Colonic mucosa (tissue), 4 donors: Measurements from ENCODE around the gene TMEM121B. TPM values are rescaled to one million over a fixed set of nuclear protein-coding genes. Genes with fewer than 3 reads are reported as not detected.

Experiments
- DNase-seq: peaks from one replicate; pipeline ENCODE4 v3.0.0-alpha.2; 2020
- H3K27ac ChIP-seq: fragments of 200-600 bp; one replicate; pipeline ENCODE4 v1.8.0; 2021
- H3K27me3 ChIP-seq: fragments of 200-600 bp; one replicate; pipeline ENCODE4 v1.8.0; 2021
- H3K36me3 ChIP-seq: fragments of 200-600 bp; one replicate; pipeline ENCODE4 v1.8.0; 2021
- H3K4me1 ChIP-seq: fragments of 200-600 bp; one replicate; pipeline ENCODE4 v1.8.0; 2021; ENCODE audit warnings: mild to moderate bottlenecking
- H3K4me3 ChIP-seq: fragments of 200-600 bp; one replicate; pipeline ENCODE4 v1.8.0; 2021
- H3K9ac ChIP-seq, 2 donors: one replicate each; pipeline ENCODE4 v1.7.0; 2013; ENCODE audit warnings: control low read depth in 2 of 2, low read depth in 2 of 2, low read length in 2 of 2
- H3K9me3 ChIP-seq: fragments of 200-600 bp; one replicate; pipeline ENCODE4 v1.8.0; 2021
- intact Hi-C: fragments of 100-400 bp; cut with DNase I; formaldehyde crosslinking; loops from one replicate; pipeline ENCODE4 v1.14.1; 2022
- total RNA-seq, 2 donors: library from RNA; stranded (reverse); fragmentation: NEBNext Ultra II Directional in 1 of 2; extraction: Animal tissue kit (Norgen Biotek cat#: 25700) in 1 of 2; gene quantifications; one replicate each; pipeline ENCODE4 v1.2.1, GENCODE V29; 2021
- TF ChIP-seq, protein P1 (sequence below): fragments of 200-600 bp; IDR thresholded peaks from one replicate; pipeline ENCODE4 v1.8.0; 2022; ENCODE audit warnings: antibody characterized with exemption, mild to moderate bottlenecking
- donor health status: healthy.
- donor health status: DM: no; HTN: no; CAD: no.
- donor health status: DM: no; HTN: no; CAD: no.

The TMEM121B gene
- total RNA-seq, 2 donors from 2014 or later = 0.12 to 0.64 TPM

DNA sequence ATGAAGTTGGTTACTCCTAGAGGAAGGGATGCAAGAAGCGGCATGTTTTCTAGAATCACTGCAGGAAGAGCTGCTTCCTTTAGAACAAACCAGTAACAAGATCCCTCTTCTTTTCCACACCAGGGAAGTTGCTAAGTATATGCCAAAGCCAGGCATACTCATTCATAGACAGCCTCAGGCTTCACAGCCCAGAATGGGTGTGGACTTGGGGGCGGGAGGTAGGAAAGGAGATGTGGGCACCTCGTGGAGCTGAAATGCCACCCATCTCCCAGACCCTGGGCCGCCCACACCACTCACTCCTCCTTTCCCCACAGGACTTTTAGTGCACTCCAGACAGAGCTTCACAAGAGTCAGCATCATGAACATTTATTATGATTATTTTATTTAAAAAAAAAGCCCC lies 16.0 kb upstream of the TMEM121B start:
- intact Hi-C loops = no loop called here

DNA sequence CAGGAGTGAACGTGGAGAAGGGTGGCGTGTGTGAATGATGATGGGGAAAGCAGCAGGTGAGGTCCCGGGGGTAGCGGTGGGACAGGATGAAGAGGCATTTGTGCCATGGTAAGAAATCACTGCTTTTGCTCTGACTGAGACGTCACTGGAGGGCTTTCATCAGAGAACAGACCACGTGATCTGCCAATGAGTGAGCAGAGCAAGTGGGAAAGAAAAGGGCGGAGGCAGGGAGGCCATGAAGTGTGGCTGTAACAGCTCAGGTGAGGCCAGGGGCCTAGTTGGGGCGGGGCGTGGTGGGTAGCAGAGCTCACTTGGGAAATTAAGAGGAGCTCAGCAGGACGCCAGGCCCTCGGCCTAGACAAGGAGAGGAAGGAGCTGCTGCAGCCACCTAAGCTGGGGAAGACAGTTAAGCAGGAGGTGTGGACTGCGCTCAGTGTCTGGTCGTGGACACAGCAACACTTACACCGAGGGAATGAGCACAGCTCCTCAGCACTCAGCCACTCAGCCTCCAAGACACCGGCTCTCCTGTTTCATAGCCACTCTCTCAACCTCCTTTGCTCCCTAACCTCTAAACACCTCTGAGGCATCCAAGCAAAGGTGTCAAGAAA lies 14.1 kb upstream of the TMEM121B start:
- no peak for DNase-seq
- Histone ChIP-seq H3K4me3 (no peak overlapping the region), H3K27ac (no peak overlapping the region), H3K36me3 (no peaks in the 10 kb centered on the region), H3K9ac (no peak overlapping the region), H3K27me3 (no peaks in the 10 kb centered on the region), H3K4me1 (no peaks in the 10 kb centered on the region), H3K9me3 (no peaks in the 10 kb centered on the region)
- TF ChIP-seq, protein P1, sequence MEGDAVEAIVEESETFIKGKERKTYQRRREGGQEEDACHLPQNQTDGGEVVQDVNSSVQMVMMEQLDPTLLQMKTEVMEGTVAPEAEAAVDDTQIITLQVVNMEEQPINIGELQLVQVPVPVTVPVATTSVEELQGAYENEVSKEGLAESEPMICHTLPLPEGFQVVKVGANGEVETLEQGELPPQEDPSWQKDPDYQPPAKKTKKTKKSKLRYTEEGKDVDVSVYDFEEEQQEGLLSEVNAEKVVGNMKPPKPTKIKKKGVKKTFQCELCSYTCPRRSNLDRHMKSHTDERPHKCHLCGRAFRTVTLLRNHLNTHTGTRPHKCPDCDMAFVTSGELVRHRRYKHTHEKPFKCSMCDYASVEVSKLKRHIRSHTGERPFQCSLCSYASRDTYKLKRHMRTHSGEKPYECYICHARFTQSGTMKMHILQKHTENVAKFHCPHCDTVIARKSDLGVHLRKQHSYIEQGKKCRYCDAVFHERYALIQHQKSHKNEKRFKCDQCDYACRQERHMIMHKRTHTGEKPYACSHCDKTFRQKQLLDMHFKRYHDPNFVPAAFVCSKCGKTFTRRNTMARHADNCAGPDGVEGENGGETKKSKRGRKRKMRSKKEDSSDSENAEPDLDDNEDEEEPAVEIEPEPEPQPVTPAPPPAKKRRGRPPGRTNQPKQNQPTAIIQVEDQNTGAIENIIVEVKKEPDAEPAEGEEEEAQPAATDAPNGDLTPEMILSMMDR = no peak
- intact Hi-C loops = no loop called here

More for the DNA sequence above, 16.0 kb upstream of the TMEM121B start:
- TF ChIP-seq, protein P1 = no peak
- no peaks in the 10 kb centered on the region for H3K36me3 ChIP-seq
- no peak for DNase-seq
- H3K4me3 ChIP-seq = no peak overlapping the region
- no peak overlapping the region for H3K9ac ChIP-seq
- H3K27ac ChIP-seq = no peak overlapping the region
- H3K9me3 ChIP-seq = no peaks in the 10 kb centered on the region
- H3K4me1 ChIP-seq = no peaks in the 10 kb centered on the region
- H3K27me3 ChIP-seq = no peaks in the 10 kb centered on the region

DNA sequence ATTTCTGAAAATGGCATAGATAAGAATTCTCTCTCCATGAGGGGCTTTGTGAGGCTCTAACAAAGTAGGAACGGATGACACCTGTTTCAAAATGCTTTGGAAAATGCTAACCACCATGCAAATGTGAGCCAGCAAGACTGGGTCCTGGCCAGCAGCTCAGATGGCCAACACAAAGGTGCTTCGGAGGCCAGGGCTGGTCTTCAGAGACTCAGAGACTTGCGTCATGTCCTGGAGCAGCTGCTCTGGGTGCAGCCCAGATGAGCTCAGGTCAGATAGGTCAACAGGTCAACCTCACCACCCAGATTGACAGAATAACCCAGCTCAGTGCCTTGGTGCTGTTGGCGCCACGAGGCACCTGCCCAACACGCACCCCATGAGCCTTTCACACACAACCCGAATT lies 12.0 kb upstream of the TMEM121B start:
- H3K27ac ChIP-seq = no peak overlapping the region
- H3K4me3 ChIP-seq = no peak overlapping the region
- H3K4me1 ChIP-seq = no peaks in the 10 kb centered on the region
- intact Hi-C loops = no loop called here
- TF ChIP-seq, protein P1 = no peak
- DNase-seq = no peak
- H3K9me3 ChIP-seq = no peaks in the 10 kb centered on the region
- H3K36me3 ChIP-seq = no peaks in the 10 kb centered on the region
- H3K9ac ChIP-seq = no peak overlapping the region
- H3K27me3 ChIP-seq = no peaks in the 10 kb centered on the region

DNA sequence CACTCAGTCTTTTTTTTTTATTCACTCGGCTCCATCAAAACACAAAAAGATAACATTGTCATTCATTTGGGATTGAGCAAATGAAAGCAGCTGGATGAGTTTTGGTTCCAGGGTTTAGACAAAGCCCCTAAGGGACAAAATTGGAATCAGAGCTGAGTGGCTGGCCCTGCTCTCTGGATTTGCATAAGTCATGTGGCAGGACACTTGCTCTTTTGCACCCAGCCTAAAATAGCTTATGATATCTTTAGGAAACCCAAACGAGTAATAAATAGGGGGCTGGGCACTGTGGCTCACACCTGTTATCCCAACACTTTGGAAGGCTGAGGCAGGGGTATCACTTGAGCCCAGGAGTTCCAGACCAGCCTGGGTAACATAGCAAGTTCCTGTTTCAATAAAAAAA lies 11.0 kb upstream of the TMEM121B start:
- Histone ChIP-seq H3K9me3 (no peaks in the 10 kb centered on the region), H3K27me3 (no peaks in the 10 kb centered on the region), H3K9ac (no peak overlapping the region), H3K4me3 (no peak overlapping the region), H3K36me3 (no peaks in the 10 kb centered on the region), H3K27ac (no peak overlapping the region), H3K4me1 (no peaks in the 10 kb centered on the region)
- DNase-seq = no peak
- TF ChIP-seq, protein P1 = no peak
- intact Hi-C loops = no loop called here

DNA sequence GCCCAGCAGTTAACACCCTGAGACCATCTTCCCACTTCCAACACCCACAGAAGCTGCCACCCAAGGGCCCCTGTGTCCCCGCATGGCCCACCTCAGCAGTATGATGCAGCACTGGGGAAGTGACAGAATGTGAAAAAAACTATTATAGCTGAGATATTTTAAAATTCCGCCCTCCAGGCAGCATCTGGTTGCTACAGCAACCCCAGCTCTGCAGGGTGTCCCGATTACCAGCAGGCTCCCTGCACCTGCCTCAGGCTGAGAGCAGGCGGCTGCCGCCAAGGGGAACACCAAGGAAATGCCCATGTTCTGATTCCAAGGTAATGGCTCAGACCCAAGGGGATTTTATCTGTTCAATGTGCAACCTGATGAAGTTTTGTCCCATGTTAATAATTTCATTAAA lies 10.5 kb upstream of the TMEM121B start:
- Histone ChIP-seq H3K27me3 (no peaks in the 10 kb centered on the region), H3K9me3 (no peaks in the 10 kb centered on the region), H3K4me1 (no peaks in the 10 kb centered on the region), H3K9ac (no peak overlapping the region), H3K36me3 (no peaks in the 10 kb centered on the region), H3K27ac (no peak overlapping the region), H3K4me3 (no peak overlapping the region)
- DNase-seq = no peak
- intact Hi-C loops = no loop called here
- TF ChIP-seq, protein P1 = no peak
